AG10803 (cell line): ENCODE data around the gene LRP1-AS.

Experiments
- DNase-seq: peaks from one replicate; pipeline ENCODE4 v3.0.0; 2010; ENCODE audit warnings: low read depth
- H3K4me3 ChIP-seq: 2 replicates; pipeline ENCODE4 v1.5.1; 2011; ENCODE audit warnings: mild to moderate bottlenecking, low read length, control low read depth
- CTCF ChIP-seq: conservative IDR thresholded peaks from 2 replicates; pipeline ENCODE4 v1.5.1; 2011; ENCODE audit warnings: mild to moderate bottlenecking, low read length, control low read depth, inconsistent platforms

The LRP1-AS gene

GRCh38 chr12:57146961-57147944 is at the start of gene LRP1-AS:
Gene LRP1-AS (minus strand): TSS chr12:57147619.
- no peak within 1 kb of the TSS for H3K4me3 ChIP-seq
- peak; percentile 72 for DNase-seq
- TF ChIP-seq CTCF, result no peak; the same call in 1 of the 2 replicates

GRCh38 chr12:57196956-57197355 is 49.5 kb upstream of the LRP1-AS start:
- no peak overlapping the region for H3K4me3 ChIP-seq
- TF ChIP-seq CTCF, result no peak
- no peak for DNase-seq

- H3K4me3 ChIP-seq, result no peak overlapping the region
- TF ChIP-seq CTCF, result no peak
- no peak for DNase-seq
These were observed 49.0 kb upstream of the LRP1-AS start for GRCh38 chr12:57196439-57196838.

GRCh38 chr12:57195611-57196371 is 48.4 kb upstream of the LRP1-AS start:
- no peak for TF ChIP-seq CTCF
- DNase-seq, result no peak
- no peak overlapping the region for H3K4me3 ChIP-seq

GRCh38 chr12:57195186-57195585 is 47.8 kb upstream of the LRP1-AS start:
- DNase-seq, result no peak
- no peak overlapping the region for H3K4me3 ChIP-seq
- TF ChIP-seq CTCF, result no peak

GRCh38 chr12:57194253-57194652 is 46.8 kb upstream of the LRP1-AS start:
- H3K4me3 ChIP-seq, result no peak overlapping the region
- no peak for TF ChIP-seq CTCF
- no peak for DNase-seq
